ENCODE results near the gene ZNF880.
"Not testable (repeated sequence)": the region's sequence is repeated elsewhere in the genome, so short reads cannot be mapped to it uniquely, and the experiment has no call there.

ZNF880 gene

GRCh38 chr19:52369559-52370340 is at the start of gene ZNF880:
ZNF880 (plus strand) TSS chr19:52369923; CDS start chr19:52369966, 43 bp downstream.
- DNase-seq, result peak; percentile 93

GRCh38 chr19:52322429-52322828 is 47.3 kb upstream of the ZNF880 start:
- no peak for DNase-seq

GRCh38 chr19:52331757-52332156 is 38.0 kb upstream of the ZNF880 start:
- no peak for DNase-seq

- no peak for DNase-seq
Measured at GRCh38 chr19:52335768-52336116, 34.0 kb upstream of the ZNF880 start.

GRCh38 chr19:52336117-52336790 is 33.5 kb upstream of the ZNF880 start, which contains the start of gene ZNF610:
ZNF610 (plus strand) TSS chr19:52336243; CDS start chr19:52349173, 12,930 bp downstream.
- peak; percentile 84 for DNase-seq

- no peak for DNase-seq
Measured at GRCh38 chr19:52336791-52337381, 32.8 kb upstream of the ZNF880 start.

GRCh38 chr19:52339022-52339421 is 30.7 kb upstream of the ZNF880 start:
- not testable (repeated sequence) for DNase-seq

GRCh38 chr19:52343548-52343947 is 26.2 kb upstream of the ZNF880 start:
- no peak for DNase-seq

GRCh38 chr19:52345162-52345561 is 24.6 kb upstream of the ZNF880 start:
- no peak for DNase-seq

- no peak for DNase-seq
Measured at GRCh38 chr19:52351512-52351911, 18.2 kb upstream of the ZNF880 start.

GRCh38 chr19:52366414-52366824 is 3.3 kb upstream of the ZNF880 start:
- no peak for DNase-seq

GRCh38 chr19:52370341-52370710 is 603 bp downstream of the ZNF880 start:
- DNase-seq, result no peak

GRCh38 chr19:52391135-52391534 is 21.4 kb downstream of the ZNF880 start:
- no peak for DNase-seq

GRCh38 chr19:52397310-52398080 is 27.8 kb downstream of the ZNF880 start, which contains the start of gene ZNF528:
ZNF528 (plus strand) TSS chr19:52397849; CDS start chr19:52402014, 4,165 bp downstream.
- peak; percentile 95 for DNase-seq

- no peak for DNase-seq
Measured at GRCh38 chr19:52398081-52398441, 28.3 kb downstream of the ZNF880 start.

- no peak for DNase-seq
Measured at GRCh38 chr19:52410276-52410675, 40.6 kb downstream of the ZNF880 start.

GRCh38 chr19:52415711-52416110 is 46.0 kb downstream of the ZNF880 start:
- no peak for DNase-seq

- DNase-seq, result no peak
Measured at GRCh38 chr19:52428937-52429336, 59.2 kb downstream of the ZNF880 start, which contains the start of gene ZNF534. ZNF534 (plus strand) TSS chr19:52429148; CDS start chr19:52431475, 2,327 bp downstream.

Measured in fibroblast of upper back skin (primary cell).